Endothelial cell of umbilical vein (primary cell): ENCODE data around the gene RSPO3. TPM values are rescaled to one million over a fixed set of nuclear protein-coding genes. Genes with fewer than 3 reads are reported as not detected.

Source experiments
- BruUV-seq: library from RNA; stranded (reverse); fragments of 400-500 nt; replicated peaks from 2 replicates; lab custom pipeline; 2021; lab: Mats Ljungman, UMichigan
- CTCF ChIA-PET: fragments of 300-600, 350-600 bp; sonication (Branson Sonifier 250); formaldehyde crosslinking; loops from one replicate; lab custom pipeline; 2021; ENCODE audit warnings: antibody characterized with exemption, inconsistent platforms; lab: Charles Lee
- POLR2A ChIA-PET: fragments of 300-600, 350-600 bp; sonication (Branson Sonifier 250); formaldehyde crosslinking; loops from one replicate; lab custom pipeline; 2021; ENCODE audit warnings: antibody characterized with exemption, inconsistent platforms; lab: Charles Lee
- DNase-seq: peaks from one replicate; pipeline ENCODE4 v3.0.0-alpha.2; 2011; ENCODE audit warnings: low read depth, low spot score
- FAIRE-seq: peaks from 2 replicates; lab custom pipeline; 2011; peaks lifted over from hg19 to GRCh38; lab: Jason Lieb, UNC
- H2AFZ ChIP-seq: 2 replicates; pipeline ENCODE4 v1.6.0; 2012; ENCODE audit warnings: low read depth, low read length, control low read depth, inconsistent platforms
- H3K27ac ChIP-seq: 2 replicates; pipeline ENCODE4 v1.5.1; 2011; ENCODE audit warnings: low read depth, mild to moderate bottlenecking, control low read depth, low read length, moderate library complexity; ENCODE audit not compliant: insufficient read depth
- H3K27me3 ChIP-seq, 2 experiments: 2 replicates each; pipeline versions ENCODE4 v1.6.0 to v1.6.1; 2011; ENCODE audit warnings: low read length in 2 of 2, mixed read lengths in 1 of 2; ENCODE audit not compliant: control insufficient read depth in 2 of 2, insufficient read depth in 2 of 2
- H3K36me3 ChIP-seq, 2 experiments: 2 replicates in 1 of 2; 3 replicates in 1 of 2; pipeline ENCODE4 v1.5.1; 2011; ENCODE audit warnings: low read length in 2 of 2, mild to moderate bottlenecking in 1 of 2, moderate library complexity in 1 of 2; ENCODE audit not compliant: control insufficient read depth in 2 of 2, insufficient read depth in 2 of 2; ENCODE audit errors: extremely low read depth in 1 of 2
- H3K4me1 ChIP-seq: 3 replicates; pipeline ENCODE4 v1.5.1; 2011; ENCODE audit warnings: mild to moderate bottlenecking, low read length; ENCODE audit not compliant: control insufficient read depth, insufficient read depth; ENCODE audit errors: extremely low read depth
- H3K4me2 ChIP-seq: 2 replicates; pipeline ENCODE4 v1.6.1; 2011; ENCODE audit warnings: low read length, control low read depth, mixed read lengths; ENCODE audit not compliant: insufficient read depth
- H3K4me3 ChIP-seq, 3 experiments: fragments of 200-600 bp in 1 of 3; sonication (generic), shearing (Covaris generic) in 1 of 3; replicated peaks in 1 of 3; 2 replicates each; pipeline ENCODE4 v1.5.1; 2011 to 2016; ENCODE audit warnings: control low read depth in 3 of 3, low read length in 3 of 3, mild to moderate bottlenecking in 2 of 3, inconsistent platforms in 1 of 3, low read depth in 1 of 3, moderate library complexity in 1 of 3; ENCODE audit not compliant: insufficient read depth in 1 of 3
- H3K79me2 ChIP-seq: 2 replicates; pipeline ENCODE4 v1.6.0; 2012; ENCODE audit warnings: low read length, inconsistent platforms; ENCODE audit not compliant: control insufficient read depth, insufficient read depth
- H3K9ac ChIP-seq: replicated peaks from 2 replicates; pipeline ENCODE3; 2011; ENCODE audit warnings: low read length, control low read depth; ENCODE audit not compliant: insufficient read depth; ENCODE audit errors: extremely low read depth
- H3K9me1 ChIP-seq: replicated peaks from 3 replicates; pipeline ENCODE4 v1.6.0; 2011; ENCODE audit warnings: mild to moderate bottlenecking, low read length; ENCODE audit not compliant: control insufficient read depth, insufficient read depth; ENCODE audit errors: extremely low read depth
- H3K9me3 ChIP-seq: replicated peaks from 2 replicates; pipeline ENCODE4 v1.5.1; 2012; ENCODE audit warnings: low read length, inconsistent platforms; ENCODE audit not compliant: control insufficient read depth, insufficient read depth
- H4K20me1 ChIP-seq: replicated peaks from 2 replicates; pipeline ENCODE3; 2011; ENCODE audit warnings: mild to moderate bottlenecking, low read length; ENCODE audit not compliant: control insufficient read depth, insufficient read depth; ENCODE audit errors: extremely low read depth
- EZH2 ChIP-seq: IDR thresholded peaks from 2 replicates; pipeline ENCODE4 v1.6.1; 2012; ENCODE audit warnings: borderline replicate concordance, low read depth, mild to moderate bottlenecking, moderate library complexity, low read length, inconsistent platforms; ENCODE audit not compliant: severe bottlenecking
- FOS ChIP-seq: IDR thresholded peaks from 2 replicates; pipeline ENCODE4 v1.6.1; 2011; ENCODE audit warnings: mild to moderate bottlenecking, low read length, moderate library complexity, borderline replicate concordance; ENCODE audit not compliant: insufficient read depth
- GATA2 ChIP-seq: IDR thresholded peaks from 2 replicates; pipeline ENCODE4 v1.7.0; 2011; ENCODE audit warnings: low read depth, mild to moderate bottlenecking, moderate library complexity, mixed read lengths, low read length; ENCODE audit not compliant: insufficient read length, insufficient read depth
- JUN ChIP-seq: IDR thresholded peaks from 2 replicates; pipeline ENCODE4 v1.6.1; 2011; ENCODE audit warnings: borderline replicate concordance, low read depth; ENCODE audit not compliant: insufficient read length, insufficient read depth
- MYC ChIP-seq: IDR thresholded peaks from one replicate; pipeline ENCODE4 v1.6.1; 2011; ENCODE audit warnings: mild to moderate bottlenecking, low read depth, low read length
- POLR2A ChIP-seq: IDR thresholded peaks from 2 replicates; pipeline ENCODE4 v1.6.1; 2012; ENCODE audit warnings: low read depth, mild to moderate bottlenecking, control low read depth, low read length
- POLR2AphosphoS5 ChIP-seq: IDR thresholded peaks from 2 replicates; pipeline ENCODE4 v1.6.1; 2012; ENCODE audit warnings: low read depth, mild to moderate bottlenecking, control low read depth, low read length, moderate library complexity; ENCODE audit not compliant: insufficient read depth
- dilution Hi-C: fragments of 300-500 bp; cut with MboI; formaldehyde crosslinking; loops from one replicate; pipeline ENCODE4 v1.15.0; 2019; ENCODE audit warnings: low sequenced_read_pairs; ENCODE audit not compliant: extremely low pct_ligation_motif_present
- intact Hi-C: fragments of 100-400 bp; cut with micrococcal nuclease; formaldehyde crosslinking; loops from one replicate; pipeline ENCODE4 v1.10.0; 2022
- polyA plus RNA-seq, 4 experiments: library from polyadenylated mRNA; depleted of rRNA in 3 of 4; stranded (reverse) in 3 of 4; unstranded in 1 of 4; fragments of >200 nt; gene quantifications; 2 replicates each; pipeline versions ENCODE4 v1.2.1 to v1.2.3, GENCODE V29; 2011 to 2012; ENCODE audit warnings: missing spikeins in 1 of 4
- total RNA-seq: library from RNA; stranded (reverse); gene quantifications from 2 replicates; pipeline ENCODE4 v1.2.3, GENCODE V29; 2021
- TF ChIP-seq, protein P1 (sequence below): IDR thresholded peaks from 2 replicates; pipeline ENCODE4 v1.6.1; 2011; ENCODE audit not compliant: insufficient read depth, insufficient read length
- TF ChIP-seq, protein P2 (sequence below), 2 donors: IDR thresholded peaks; 1 replicate in 1 of 2; 2 replicates in 1 of 2; pipeline ENCODE4 v1.5.1; 2011; ENCODE audit warnings: low read length in 2 of 2, mild to moderate bottlenecking in 2 of 2, moderate library complexity in 2 of 2, control low read depth in 1 of 2, inconsistent platforms in 1 of 2, low read depth in 1 of 2; ENCODE audit not compliant: insufficient read depth in 1 of 2; ENCODE audit errors: extremely low read depth in 1 of 2

The RSPO3 gene
- total and polyA plus RNA-seq, 2 donors (not counting 3 experiments of a cell fraction or from before 2014, with no cell fraction given) = 1.8 to 11.1 TPM

DNA sequence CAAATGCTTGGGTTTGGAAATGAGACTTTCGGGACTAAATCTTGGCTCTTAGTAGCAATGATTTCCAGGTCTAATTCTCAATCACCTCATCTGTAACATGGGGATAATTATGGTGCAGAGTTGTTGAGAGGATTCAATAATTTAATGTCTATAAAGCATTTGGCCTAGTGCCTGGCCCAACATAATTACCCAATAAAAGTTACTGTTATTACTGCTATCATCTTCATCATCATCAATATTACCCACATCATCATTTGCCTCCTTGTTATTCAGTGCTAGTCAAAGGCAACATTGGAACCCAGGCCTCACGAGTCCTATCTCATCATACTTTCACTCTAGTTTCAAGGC lies 34.5 kb upstream of the RSPO3 start:
- dilution Hi-C loops (no loop called here), intact Hi-C loops (no loop called here)
- Histone ChIP-seq H2AFZ (no peak overlapping the region), H3K27me3 (no peaks in the 10 kb centered on the region), H3K4me1 (no peaks in the 10 kb centered on the region), H3K36me3 (no peaks in the 10 kb centered on the region), H3K9ac (no peak overlapping the region), H3K27ac (no peak overlapping the region), H4K20me1 (no peaks in the 10 kb centered on the region), H3K4me2 (no peak overlapping the region), H3K9me1 (no peaks in the 10 kb centered on the region), H3K9me3 (no peaks in the 10 kb centered on the region), H3K79me2 (no peaks in the 10 kb centered on the region), H3K4me3 (no peak overlapping the region)
- POLR2A ChIA-PET = no interaction called here
- no TSS peak for BruUV-seq
- TF ChIP-seq, protein P1, sequence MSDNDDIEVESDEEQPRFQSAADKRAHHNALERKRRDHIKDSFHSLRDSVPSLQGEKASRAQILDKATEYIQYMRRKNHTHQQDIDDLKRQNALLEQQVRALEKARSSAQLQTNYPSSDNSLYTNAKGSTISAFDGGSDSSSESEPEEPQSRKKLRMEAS = no peak
- CTCF ChIA-PET = interaction anchor here (0.6 kb wide), 1 partner anchor 1890 kb away, joined by 3 read pairs; no protein-coding TSS in a partner anchor
- FAIRE-seq = no peak
- DNase-seq = no peak

DNA sequence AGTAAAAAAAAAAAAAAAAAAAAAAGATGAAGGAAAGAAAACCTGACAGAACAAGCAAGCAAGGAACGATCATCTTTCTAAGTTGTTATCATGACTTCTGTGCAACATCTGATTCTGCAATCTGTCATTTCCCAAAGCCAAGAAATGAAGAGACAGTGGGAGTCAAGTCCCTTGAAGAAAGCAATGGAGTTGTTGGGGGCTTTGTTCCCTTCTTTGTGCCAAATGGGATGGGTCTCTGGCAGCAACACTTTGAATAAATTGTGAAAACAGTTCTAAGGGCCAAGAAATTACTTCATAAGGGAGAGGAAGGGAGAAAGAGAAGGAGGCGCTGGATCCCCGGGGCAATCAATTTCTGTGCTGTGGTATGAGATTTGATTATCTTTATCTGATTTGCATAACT lies 33.3 kb upstream of the RSPO3 start:
- Histone ChIP-seq H2AFZ (no peak overlapping the region), H3K9me1 (no peaks in the 10 kb centered on the region), H3K36me3 (no peaks in the 10 kb centered on the region), H3K4me3 (no peak overlapping the region), H3K27ac (no peak overlapping the region), H3K4me2 (no peak overlapping the region), H4K20me1 (no peaks in the 10 kb centered on the region), H3K79me2 (no peaks in the 10 kb centered on the region), H3K9ac (no peak overlapping the region), H3K9me3 (no peaks in the 10 kb centered on the region), H3K27me3 (no peaks in the 10 kb centered on the region), H3K4me1 (no peaks in the 10 kb centered on the region)
- ChIA-PET CTCF (interaction anchor here (0.7 to 1.2 kb wide), 3 partner anchors 56 to 614 kb away, joined by 3 read pairs; no protein-coding TSS in a partner anchor), POLR2A (interaction anchor here (0.6 kb wide), 1 partner anchor 125 kb away, joined by 3 read pairs; no protein-coding TSS in a partner anchor)
- DNase-seq = no peak
- BruUV-seq = no TSS peak
- TF ChIP-seq MYC (no peak), EZH2 (no peak), FOS (no peak), POLR2A (no peak), POLR2AphosphoS5 (no peak), JUN (no peak), GATA2 (no peak)
- TF ChIP-seq, protein P2, sequence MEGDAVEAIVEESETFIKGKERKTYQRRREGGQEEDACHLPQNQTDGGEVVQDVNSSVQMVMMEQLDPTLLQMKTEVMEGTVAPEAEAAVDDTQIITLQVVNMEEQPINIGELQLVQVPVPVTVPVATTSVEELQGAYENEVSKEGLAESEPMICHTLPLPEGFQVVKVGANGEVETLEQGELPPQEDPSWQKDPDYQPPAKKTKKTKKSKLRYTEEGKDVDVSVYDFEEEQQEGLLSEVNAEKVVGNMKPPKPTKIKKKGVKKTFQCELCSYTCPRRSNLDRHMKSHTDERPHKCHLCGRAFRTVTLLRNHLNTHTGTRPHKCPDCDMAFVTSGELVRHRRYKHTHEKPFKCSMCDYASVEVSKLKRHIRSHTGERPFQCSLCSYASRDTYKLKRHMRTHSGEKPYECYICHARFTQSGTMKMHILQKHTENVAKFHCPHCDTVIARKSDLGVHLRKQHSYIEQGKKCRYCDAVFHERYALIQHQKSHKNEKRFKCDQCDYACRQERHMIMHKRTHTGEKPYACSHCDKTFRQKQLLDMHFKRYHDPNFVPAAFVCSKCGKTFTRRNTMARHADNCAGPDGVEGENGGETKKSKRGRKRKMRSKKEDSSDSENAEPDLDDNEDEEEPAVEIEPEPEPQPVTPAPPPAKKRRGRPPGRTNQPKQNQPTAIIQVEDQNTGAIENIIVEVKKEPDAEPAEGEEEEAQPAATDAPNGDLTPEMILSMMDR (IDR thresholded peaks at IDR 0.05; ENCODE audit: extremely low read depth in 1 of 2, insufficient read depth in 1 of 2, low read depth in 1 of 2, low read length in 2 of 2) = no peak
- TF ChIP-seq, protein P1 = no peak
- no peak for FAIRE-seq
- intact Hi-C loops = no loop called here
- dilution Hi-C loops = no loop called here
